Measurements from ENCODE around the gene SIN3B. TPM values are rescaled to one million over a fixed set of nuclear protein-coding genes. Genes with fewer than 3 reads are reported as not detected.

The SIN3B gene
- polyA plus RNA-seq, 1 of the 3 experiments (the other 2 are of a cell fraction) = 29.7 TPM

DNA sequence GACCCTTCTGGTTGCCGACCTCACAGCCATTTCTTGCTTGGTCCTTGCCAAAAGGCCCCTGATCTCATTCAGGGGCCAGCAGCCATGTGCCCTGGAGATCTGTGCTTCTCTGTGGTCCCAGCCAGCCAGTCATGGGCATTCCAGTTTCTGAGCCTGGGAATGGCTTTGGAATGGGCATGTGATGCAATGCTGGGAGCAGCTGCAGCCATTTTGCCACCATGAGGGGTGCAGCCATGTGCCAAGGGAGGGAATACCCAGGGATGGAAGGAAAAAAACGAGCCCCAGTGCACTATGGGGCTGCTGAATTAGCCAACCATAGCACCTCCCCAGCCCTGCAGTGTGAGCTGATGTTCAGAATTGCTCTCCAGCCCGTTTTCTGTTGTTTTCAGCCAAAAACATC lies 85.9 kb downstream of the SIN3B start:
- Histone ChIP-seq H3K36me3 (replicated peaks in 1 of 2; ENCODE audit: control insufficient read depth in 1 of 2, insufficient read depth in 2 of 2, low read length in 1 of 2) (no peaks in the 10 kb centered on the region), H3K9me3 (no peaks in the 10 kb centered on the region), H3K4me1 (ENCODE audit: control insufficient read depth in 1 of 2, insufficient read depth in 2 of 2, low read depth in 1 of 2, low read length in 1 of 2) (no peaks in the 10 kb centered on the region), H3F3A (replicated peaks; ENCODE audit: insufficient read depth) (no peaks in the 10 kb centered on the region), H3K4me2 (no peak overlapping the region), H4K20me1 (ENCODE audit: insufficient read depth) (no peaks in the 10 kb centered on the region), H3K79me2 (ENCODE audit: insufficient read depth) (no peaks in the 10 kb centered on the region), H3K27me3 (ENCODE audit: insufficient read depth) (peaks cover 27% of the 10 kb centered on the region; the same call in 1 of the 2 replicates), H3K27ac (ENCODE audit: low read depth in 2 of 2, low read length in 1 of 2) (no peak overlapping the region), H3K9ac (no peak overlapping the region), H3K9me2 (no peaks in the 10 kb centered on the region), H2AFZ (ENCODE audit: low read depth) (no peak overlapping the region), H3K4me3 (ENCODE audit: low read depth in 2 of 2, low read length in 1 of 2) (no peak overlapping the region)
- DNase-seq = no peak
- WGBS (ENCODE audit: low lambda C conversion rate) = 5% methylated on average over 2 of the region's 3 CpGs
- ChIA-PET CTCF (interaction anchor here (0.6 to 0.9 kb wide), 2 partner anchors 14 to 16 kb away, joined by 3 read pairs; no protein-coding TSS in a partner anchor), POLR2A (no interaction called here)
- TF ChIP-seq NFIC (IDR thresholded peaks at IDR 0.05; ENCODE audit: borderline replicate concordance) = no peak
- no peak for TF ChIP-seq SMC3 (IDR thresholded peaks at IDR 0.05; ENCODE audit: low read depth, low read length)
- TF ChIP-seq RAD21 (IDR thresholded peaks at IDR 0.05; ENCODE audit: low read length) = no peak
- TF ChIP-seq RFX5 (IDR thresholded peaks at IDR 0.05; ENCODE audit: low read length) = no peak
- TF ChIP-seq TCF12 (IDR thresholded peaks at IDR 0.05) = no peak
- TF ChIP-seq FOSL2 (IDR thresholded peaks at IDR 0.05; ENCODE audit: borderline replicate concordance, low read depth) = no peak
- TF ChIP-seq, protein P1, sequence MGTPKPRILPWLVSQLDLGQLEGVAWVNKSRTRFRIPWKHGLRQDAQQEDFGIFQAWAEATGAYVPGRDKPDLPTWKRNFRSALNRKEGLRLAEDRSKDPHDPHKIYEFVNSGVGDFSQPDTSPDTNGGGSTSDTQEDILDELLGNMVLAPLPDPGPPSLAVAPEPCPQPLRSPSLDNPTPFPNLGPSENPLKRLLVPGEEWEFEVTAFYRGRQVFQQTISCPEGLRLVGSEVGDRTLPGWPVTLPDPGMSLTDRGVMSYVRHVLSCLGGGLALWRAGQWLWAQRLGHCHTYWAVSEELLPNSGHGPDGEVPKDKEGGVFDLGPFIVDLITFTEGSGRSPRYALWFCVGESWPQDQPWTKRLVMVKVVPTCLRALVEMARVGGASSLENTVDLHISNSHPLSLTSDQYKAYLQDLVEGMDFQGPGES (IDR thresholded peaks at IDR 0.05; ENCODE audit: low read depth, low read length) = no peak
- TF ChIP-seq, protein P2, sequence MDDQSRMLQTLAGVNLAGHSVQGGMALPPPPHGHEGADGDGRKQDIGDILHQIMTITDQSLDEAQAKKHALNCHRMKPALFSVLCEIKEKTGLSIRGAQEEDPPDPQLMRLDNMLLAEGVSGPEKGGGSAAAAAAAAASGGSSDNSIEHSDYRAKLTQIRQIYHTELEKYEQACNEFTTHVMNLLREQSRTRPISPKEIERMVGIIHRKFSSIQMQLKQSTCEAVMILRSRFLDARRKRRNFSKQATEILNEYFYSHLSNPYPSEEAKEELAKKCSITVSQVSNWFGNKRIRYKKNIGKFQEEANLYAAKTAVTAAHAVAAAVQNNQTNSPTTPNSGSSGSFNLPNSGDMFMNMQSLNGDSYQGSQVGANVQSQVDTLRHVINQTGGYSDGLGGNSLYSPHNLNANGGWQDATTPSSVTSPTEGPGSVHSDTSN (IDR thresholded peaks at IDR 0.05) = no peak
- TF ChIP-seq ELF1 (IDR thresholded peaks at IDR 0.05) = no peak
- TF ChIP-seq MEF2A (IDR thresholded peaks at IDR 0.05; ENCODE audit: borderline replicate concordance, low read depth) = no peak
- no peak for TF ChIP-seq EP300 (IDR thresholded peaks at IDR 0.05; ENCODE audit: borderline replicate concordance in 1 of 2, low read depth in 1 of 2, low read length in 1 of 2)
- no peak for TF ChIP-seq RCOR1 (IDR thresholded peaks at IDR 0.05; ENCODE audit: low read length)
- no peak for TF ChIP-seq NRF1 (IDR thresholded peaks at IDR 0.05; ENCODE audit: low read depth, low read length)
- no peak for TF ChIP-seq RXRA (IDR thresholded peaks at IDR 0.05; ENCODE audit: borderline replicate concordance, low read depth)
- TF ChIP-seq EZH2phosphoT487 (IDR thresholded peaks at IDR 0.05; ENCODE audit: borderline replicate concordance, low read depth) = no peak
- TF ChIP-seq TAF1 (IDR thresholded peaks at IDR 0.05; ENCODE audit: borderline replicate concordance, low read depth, low read length) = no peak
- TF ChIP-seq, protein P3, sequence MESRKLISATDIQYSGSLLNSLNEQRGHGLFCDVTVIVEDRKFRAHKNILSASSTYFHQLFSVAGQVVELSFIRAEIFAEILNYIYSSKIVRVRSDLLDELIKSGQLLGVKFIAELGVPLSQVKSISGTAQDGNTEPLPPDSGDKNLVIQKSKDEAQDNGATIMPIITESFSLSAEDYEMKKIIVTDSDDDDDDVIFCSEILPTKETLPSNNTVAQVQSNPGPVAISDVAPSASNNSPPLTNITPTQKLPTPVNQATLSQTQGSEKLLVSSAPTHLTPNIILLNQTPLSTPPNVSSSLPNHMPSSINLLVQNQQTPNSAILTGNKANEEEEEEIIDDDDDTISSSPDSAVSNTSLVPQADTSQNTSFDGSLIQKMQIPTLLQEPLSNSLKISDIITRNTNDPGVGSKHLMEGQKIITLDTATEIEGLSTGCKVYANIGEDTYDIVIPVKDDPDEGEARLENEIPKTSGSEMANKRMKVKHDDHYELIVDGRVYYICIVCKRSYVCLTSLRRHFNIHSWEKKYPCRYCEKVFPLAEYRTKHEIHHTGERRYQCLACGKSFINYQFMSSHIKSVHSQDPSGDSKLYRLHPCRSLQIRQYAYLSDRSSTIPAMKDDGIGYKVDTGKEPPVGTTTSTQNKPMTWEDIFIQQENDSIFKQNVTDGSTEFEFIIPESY (IDR thresholded peaks at IDR 0.05; ENCODE audit: borderline replicate concordance, low read depth) = no peak

Data from SK-N-SH (cell line).